ENCODE measurements around the gene NEDD9.

NEDD9 gene

DNA sequence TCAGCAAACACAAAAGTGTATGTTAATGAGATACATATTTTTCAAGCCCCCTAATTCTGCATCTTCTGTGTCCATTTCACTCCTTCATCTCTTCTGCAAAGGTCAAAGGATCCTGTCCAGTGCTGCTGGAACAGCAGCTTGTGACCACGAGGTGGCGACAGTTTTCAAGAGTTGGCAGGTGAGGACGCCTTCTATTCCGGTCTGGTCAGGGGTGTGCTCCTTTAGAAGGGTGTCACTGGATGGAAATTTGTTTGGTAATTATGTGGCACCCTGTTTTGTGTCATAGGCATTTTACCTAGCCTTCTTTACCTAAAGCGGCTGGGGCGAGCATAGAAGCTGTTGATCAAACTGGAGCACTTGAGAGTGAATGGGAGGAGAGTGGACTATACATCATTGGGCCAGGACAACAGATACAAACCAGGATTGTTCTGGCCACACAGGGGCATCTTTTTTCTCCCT, 88.0 kb downstream of the NEDD9 start:
- peak; percentile 90 for DNase-seq (ENCODE audit: low read depth, low spot score)

DNA sequence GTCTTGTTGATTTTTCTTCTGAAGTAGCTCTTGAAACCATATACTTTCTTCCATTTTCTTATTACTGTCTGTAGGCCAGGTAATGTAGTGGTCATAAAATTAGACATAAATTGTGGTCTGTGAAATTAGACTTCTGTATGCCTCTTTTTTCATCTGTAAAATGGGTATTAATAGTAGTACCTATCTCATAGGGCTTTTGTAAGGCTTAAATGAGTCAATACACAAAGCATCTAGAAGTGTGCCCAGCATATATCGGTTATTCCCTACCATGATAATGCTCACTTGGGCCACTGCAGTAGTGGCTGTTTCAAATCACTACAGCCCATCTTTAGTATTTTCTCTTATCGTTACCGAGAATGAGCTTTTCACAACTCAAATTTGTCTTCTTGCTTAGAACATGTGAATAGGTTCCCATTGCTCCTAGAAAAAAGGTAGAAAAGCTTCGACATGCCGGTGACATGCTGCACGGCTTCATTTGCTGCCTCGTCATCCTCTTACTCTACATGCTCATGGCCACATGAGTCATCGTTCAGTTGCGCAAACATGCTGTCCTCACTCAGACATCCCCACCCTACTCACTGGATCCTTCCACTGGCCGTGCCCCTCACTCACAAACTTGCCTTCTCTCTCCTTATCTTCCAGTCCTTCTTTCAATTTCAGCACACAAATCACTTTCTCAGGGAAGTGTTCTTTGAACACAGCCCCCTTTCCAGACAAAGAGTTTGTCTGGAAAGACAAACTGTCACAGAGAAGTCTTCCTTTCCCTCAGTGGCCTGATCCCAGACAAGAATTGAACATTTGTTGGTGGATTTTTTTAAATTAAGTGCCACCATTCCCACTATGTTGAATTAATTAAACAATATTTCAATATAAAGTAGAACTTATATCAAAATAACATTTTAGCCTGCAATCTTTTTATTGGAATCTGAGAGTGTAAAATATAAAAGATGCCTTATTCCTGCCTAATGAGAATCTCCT, 88.8 kb downstream of the NEDD9 start:
- peak; percentile 81 for DNase-seq (ENCODE audit: low read depth, low spot score)

DNA sequence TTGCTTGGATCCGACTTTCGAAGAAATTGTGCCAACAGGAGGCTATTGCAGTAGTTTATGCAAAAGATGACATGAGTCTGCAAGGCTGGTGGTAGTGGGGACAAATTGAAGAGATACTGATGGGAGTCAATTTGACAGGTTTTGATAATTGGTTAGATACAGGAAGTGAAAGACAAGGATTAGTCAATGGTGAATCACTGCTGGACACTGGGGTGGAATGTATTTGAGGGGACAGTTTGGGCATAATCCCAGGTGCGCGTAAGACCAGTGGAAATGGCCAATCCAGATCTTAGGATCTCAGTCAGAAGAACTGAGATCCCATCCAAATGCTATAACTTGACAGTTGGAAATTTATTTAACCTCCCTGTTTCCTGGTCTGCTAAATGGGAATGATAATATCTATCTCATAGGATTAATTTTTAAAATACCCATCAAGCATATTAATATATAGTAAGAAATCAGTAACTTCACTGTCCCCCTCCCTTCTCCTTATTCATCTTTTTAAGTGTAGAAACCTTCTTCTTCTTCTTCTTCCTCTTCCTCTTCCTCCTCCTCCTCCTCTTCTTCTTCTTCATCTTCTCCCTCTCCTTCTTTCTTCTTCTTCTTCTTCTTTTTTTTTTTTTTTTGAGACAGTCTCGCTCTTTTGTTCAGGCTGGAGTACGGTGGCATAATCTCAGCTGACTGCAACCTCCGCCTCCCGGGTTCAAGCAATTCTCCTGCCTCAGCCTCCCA, 90.0 kb downstream of the NEDD9 start:
- DNase-seq (ENCODE audit: low read depth, low spot score): no peak

DNA sequence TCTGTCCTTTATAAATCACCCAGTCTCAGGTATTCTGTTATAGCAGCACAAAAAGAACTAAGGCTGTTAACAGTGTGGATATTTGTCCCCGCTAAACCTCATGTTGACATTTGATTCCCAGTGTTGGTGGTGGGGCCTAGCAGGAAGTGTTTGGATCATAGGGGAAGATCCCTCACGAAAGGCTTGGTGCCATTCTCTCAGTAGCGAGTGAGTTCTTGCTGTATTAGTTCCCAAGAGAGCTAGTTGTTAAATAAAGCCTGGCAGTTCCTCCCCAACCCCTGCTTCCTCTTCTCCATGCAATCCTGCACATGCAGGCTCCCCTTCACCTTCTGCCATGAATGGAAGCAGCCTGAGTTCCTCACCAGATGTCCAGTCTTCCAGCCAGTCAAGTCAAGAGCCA, 91.2 kb downstream of the NEDD9 start:
- no peak for DNase-seq (ENCODE audit: low read depth, low spot score)

DNA sequence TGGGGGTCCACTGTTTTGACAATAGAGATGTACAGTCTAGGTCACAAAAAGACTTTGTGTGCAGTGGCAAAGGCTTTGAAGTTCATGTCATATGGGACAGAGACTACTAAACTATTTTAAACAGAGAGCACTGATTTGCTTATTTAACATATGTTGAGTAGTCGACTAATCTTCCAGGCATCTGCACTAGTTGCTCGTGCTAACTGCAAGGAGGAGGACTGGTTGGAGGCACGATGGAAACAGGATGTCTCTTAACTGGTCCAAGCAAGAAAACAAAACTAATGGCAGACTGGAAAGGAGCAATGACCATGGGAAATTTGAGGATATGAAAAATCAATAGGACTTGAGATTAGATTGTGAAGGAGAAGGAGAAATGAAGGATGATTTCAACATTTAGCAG, 92.4 kb downstream of the NEDD9 start:
- DNase-seq (ENCODE audit: low read depth, low spot score): no peak

DNA sequence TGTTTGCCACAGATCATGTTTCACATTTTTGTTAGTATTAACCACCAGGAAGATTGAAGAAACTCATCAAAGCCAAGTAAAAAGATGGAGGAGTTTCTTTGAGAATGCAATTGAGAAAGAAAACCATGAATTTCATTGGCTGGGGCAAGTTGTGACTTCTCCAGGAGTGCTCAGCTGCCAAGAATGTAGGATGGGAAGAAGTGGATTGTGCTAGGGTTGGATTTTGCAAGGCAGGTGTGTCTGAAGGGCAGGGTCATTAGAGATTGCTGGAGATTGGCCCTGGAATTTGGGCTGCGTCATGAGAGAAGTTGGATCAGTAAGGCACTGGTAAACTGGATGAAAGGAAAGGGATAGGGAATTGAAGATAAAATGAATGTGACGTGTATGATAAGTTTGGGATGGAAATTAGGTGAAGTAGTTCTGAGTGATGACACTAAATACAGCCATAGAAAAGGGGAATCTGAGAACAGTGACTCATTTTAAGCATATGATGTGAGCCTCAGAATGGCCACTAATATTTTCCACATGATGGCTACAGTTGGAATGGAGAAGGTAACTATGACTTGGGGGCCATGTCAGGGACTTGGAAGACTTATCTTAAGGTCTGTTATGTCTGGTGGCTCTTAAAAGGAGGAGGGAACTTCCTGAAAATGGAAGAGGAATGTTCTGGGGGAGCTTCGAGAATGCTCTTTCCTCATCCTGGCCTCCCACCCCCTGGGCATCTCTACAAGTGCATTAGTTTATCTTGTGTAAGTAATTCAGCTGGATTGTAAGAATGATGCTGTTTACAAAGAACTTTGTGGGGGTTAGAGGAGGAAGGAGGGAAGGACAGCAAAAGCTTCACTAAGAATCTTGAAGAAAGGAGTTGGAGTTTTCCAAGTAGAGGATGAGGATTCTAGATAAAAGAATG, 93.2 kb downstream of the NEDD9 start:
- no peak for DNase-seq (ENCODE audit: low read depth, low spot score)

DNA sequence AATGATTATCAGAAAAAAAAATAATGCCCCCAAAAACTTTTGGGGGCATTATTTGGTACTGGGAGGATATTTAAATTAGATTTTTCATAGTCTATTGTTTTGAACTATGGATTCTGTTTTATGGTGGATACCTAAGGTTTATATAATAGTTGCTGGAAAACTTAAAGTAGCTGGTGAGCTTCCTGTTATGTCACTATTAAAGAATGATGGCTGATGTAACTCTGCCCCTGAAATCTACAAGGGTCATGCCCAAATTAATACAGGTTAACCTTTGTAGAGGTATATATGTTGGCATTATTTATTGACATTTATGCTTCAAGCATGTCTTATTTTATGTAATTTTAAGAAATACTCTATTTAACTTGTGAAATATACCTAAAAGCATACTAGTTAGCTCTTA, 95.7 kb downstream of the NEDD9 start:
- no peak for DNase-seq (ENCODE audit: low read depth, low spot score)
